RWPE2 (cell line): ENCODE measurements around the gene ENO3.

Experiments used
- ATAC-seq: fragments of 200-7000 bp; cut with Tn5 transposase; 3 replicates; pipeline ENCODE4 v1.9.1; 2021; ENCODE audit warnings: low read depth
- DNase-seq: peaks from one replicate; pipeline ENCODE4 v3.0.0-alpha.2; 2020; ENCODE audit warnings: low spot score
- H3K27ac ChIP-seq: fragments of 450-650 bp; 2 replicates; pipeline ENCODE4 v1.5.1; 2017; ENCODE audit warnings: mild to moderate bottlenecking; ENCODE audit not compliant: poor library complexity, severe bottlenecking
- H3K27me3 ChIP-seq: fragments of 250-450 bp; sonication (Bioruptor Pico); 2 replicates; pipeline ENCODE4 v1.5.1; 2021; ENCODE audit warnings: mild to moderate bottlenecking, moderate library complexity; ENCODE audit not compliant: insufficient read depth, poor library complexity, severe bottlenecking
- H3K36me3 ChIP-seq: fragments of 250-450 bp; sonication (Bioruptor Pico); 2 replicates; pipeline ENCODE4 v1.5.1; 2020; ENCODE audit warnings: low read depth, mild to moderate bottlenecking, moderate library complexity
- H3K4me1 ChIP-seq: fragments of 250-450 bp; sonication (Bioruptor Pico); 2 replicates; pipeline ENCODE4 v1.5.1; 2021; ENCODE audit warnings: mild to moderate bottlenecking, moderate library complexity; ENCODE audit not compliant: insufficient read depth, poor library complexity, severe bottlenecking
- H3K4me3 ChIP-seq: fragments of 250-450 bp; sonication (Bioruptor Pico); 2 replicates; pipeline ENCODE4 v1.5.1; 2021; ENCODE audit warnings: mild to moderate bottlenecking, moderate library complexity; ENCODE audit not compliant: severe bottlenecking
- H3K9me3 ChIP-seq: fragments of 250-450 bp; sonication (Bioruptor Pico); 2 replicates; pipeline ENCODE4 v1.5.1; 2021; ENCODE audit warnings: mild to moderate bottlenecking, moderate library complexity; ENCODE audit not compliant: severe bottlenecking
- TF ChIP-seq, protein P1 (sequence below): fragments of 450-650 bp; IDR thresholded peaks from one replicate; pipeline ENCODE4 v1.5.1; 2017; ENCODE audit warnings: mild to moderate bottlenecking, moderate library complexity; ENCODE audit not compliant: poor library complexity, severe bottlenecking

The ENO3 gene

DNA sequence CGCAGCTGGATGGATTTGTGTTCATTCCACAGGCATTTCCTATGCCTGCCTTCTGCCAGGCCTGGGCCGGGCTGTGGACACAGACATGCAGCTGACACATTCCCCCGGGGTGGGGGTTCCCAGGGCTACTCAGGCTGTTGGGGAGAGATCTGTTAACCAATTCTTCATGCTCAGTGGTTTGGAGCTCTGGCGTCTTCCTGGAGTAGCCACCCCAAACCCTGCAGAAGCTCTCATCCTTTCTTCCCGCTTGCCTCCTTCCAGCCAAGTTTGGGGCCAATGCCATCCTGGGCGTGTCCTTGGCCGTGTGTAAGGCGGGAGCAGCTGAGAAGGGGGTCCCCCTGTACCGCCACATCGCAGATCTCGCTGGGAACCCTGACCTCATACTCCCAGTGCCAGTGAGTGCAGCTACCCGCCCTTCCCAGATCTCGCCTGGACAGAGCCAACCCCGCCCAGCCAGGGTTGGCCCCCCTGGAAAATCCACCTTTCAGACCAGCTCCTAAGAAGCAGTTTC is 2.6 kb downstream of the ENO3 start:
- Histone ChIP-seq H3K27me3 (no peaks in the 10 kb centered on the region), H3K4me3 (no peak overlapping the region), H3K4me1 (peaks cover 8% of the 10 kb centered on the region), H3K9me3 (no peaks in the 10 kb centered on the region), H3K27ac (no peak overlapping the region), H3K36me3 (no peaks in the 10 kb centered on the region)
- DNase-seq (no peak), ATAC-seq (no peak)
- TF ChIP-seq, protein P1, sequence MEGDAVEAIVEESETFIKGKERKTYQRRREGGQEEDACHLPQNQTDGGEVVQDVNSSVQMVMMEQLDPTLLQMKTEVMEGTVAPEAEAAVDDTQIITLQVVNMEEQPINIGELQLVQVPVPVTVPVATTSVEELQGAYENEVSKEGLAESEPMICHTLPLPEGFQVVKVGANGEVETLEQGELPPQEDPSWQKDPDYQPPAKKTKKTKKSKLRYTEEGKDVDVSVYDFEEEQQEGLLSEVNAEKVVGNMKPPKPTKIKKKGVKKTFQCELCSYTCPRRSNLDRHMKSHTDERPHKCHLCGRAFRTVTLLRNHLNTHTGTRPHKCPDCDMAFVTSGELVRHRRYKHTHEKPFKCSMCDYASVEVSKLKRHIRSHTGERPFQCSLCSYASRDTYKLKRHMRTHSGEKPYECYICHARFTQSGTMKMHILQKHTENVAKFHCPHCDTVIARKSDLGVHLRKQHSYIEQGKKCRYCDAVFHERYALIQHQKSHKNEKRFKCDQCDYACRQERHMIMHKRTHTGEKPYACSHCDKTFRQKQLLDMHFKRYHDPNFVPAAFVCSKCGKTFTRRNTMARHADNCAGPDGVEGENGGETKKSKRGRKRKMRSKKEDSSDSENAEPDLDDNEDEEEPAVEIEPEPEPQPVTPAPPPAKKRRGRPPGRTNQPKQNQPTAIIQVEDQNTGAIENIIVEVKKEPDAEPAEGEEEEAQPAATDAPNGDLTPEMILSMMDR = no peak

DNA sequence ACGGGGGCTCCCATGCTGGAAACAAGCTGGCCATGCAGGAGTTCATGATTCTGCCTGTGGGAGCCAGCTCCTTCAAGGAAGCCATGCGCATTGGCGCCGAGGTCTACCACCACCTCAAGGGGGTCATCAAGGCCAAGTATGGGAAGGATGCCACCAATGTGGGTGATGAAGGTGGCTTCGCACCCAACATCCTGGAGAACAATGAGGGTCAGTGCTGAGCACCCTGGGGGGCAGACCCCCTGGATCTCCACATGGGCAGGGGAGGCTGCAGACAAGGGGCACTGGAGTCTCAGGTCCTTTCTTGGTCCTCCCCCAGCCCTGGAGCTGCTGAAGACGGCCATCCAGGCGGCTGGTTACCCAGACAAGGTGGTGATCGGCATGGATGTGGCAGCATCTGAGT is 4.2 kb downstream of the ENO3 start:
- no peak for ATAC-seq
- TF ChIP-seq, protein P1 = no peak
- no peaks in the 10 kb centered on the region for H3K27me3 ChIP-seq
- peaks cover 8% of the 10 kb centered on the region for H3K4me1 ChIP-seq
- H3K9me3 ChIP-seq = no peaks in the 10 kb centered on the region
- H3K27ac ChIP-seq = no peak overlapping the region
- no peak for DNase-seq
- H3K36me3 ChIP-seq = peaks cover 9% of the 10 kb centered on the region; the same call in 1 of the 2 replicates
- no peak overlapping the region for H3K4me3 ChIP-seq

DNA sequence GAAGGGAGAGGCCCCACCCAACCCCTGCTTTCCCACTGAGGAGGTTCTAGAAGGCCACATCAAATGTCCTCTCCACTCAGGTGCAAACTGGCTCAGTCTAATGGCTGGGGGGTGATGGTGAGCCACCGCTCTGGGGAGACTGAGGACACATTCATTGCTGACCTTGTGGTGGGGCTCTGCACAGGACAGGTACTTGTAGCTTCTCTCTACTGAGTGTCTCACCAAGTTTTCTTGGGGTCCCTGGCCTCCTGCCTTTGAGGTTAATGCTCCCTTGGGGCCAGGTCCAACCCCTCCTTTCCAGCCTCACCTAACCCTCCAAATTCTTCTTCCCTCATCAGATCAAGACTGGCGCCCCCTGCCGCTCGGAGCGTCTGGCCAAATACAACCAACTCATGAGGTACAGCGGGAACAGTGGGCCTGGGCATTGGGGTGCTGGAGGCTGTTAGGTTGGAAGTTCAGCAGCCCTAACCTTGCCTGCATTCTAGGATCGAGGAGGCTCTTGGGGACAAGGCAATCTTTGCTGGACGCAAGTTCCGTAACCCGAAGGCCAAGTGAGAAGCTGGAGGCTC is 5.7 kb downstream of the ENO3 start:
- ATAC-seq (no peak), DNase-seq (no peak)
- Histone ChIP-seq H3K27me3 (no peaks in the 10 kb centered on the region), H3K4me3 (no peak overlapping the region), H3K9me3 (no peaks in the 10 kb centered on the region), H3K27ac (no peak overlapping the region), H3K36me3 (peaks cover 15% of the 10 kb centered on the region; the same call in 1 of the 2 replicates), H3K4me1 (peaks cover 8% of the 10 kb centered on the region)
- TF ChIP-seq, protein P1 = no peak

DNA sequence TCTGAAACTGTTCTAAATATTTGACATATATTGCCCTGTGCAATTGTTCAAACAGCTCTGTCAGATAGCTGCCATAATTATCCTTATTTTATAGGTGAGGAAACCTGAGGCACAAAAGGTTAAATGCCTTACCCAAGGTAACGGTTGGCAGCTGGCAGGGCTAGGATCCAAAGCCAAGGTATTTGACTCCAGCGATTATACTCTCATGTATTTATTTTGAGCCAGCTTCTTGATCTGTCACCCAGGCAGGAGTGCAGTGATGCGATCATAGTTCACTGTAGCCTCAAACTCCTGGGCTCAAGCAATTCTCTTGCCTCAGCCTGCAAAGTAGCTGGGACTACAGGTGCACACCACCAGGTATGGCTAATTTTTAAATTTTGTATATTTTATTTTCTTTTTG is 7.2 kb downstream of the ENO3 start:
- Histone ChIP-seq H3K4me1 (peaks cover 8% of the 10 kb centered on the region), H3K27ac (no peak overlapping the region), H3K4me3 (no peak overlapping the region), H3K36me3 (peaks cover 15% of the 10 kb centered on the region; the same call in 1 of the 2 replicates), H3K27me3 (no peaks in the 10 kb centered on the region), H3K9me3 (no peaks in the 10 kb centered on the region)
- TF ChIP-seq, protein P1 = no peak
- no peak for ATAC-seq
- no peak for DNase-seq

DNA sequence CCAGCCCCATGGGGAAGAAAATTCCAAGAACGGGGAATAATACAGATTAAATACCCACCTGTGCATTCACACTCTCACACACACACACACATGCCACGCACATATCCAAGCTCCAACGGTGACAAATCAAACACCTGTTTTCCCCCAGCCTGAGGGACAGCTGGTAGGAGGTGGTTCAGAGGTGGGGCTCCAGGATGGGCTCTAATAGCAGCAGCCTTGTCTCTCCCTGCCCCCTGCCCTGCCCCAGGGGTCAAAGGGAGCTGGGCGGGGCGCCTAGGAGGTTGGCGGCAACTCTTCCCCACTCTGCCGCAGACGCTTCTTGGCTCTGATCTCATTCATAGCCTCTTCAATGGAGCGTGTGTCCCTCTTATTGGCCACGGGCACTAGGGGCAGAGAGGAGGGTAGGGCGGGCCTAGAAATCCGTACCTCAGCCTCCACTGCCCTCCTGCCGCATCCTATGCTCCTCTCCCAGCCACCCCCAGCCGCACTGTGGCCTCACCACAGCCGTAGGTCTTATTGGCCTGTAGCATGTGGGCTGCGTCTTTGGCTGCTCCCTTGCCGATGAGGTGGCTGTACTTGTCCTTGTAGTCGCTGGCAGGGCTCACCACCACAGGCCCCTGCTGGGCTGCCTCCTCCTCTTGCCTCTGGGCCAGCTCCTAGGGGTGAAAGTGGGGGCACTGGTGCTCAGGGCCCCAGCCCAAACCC is 8.5 kb downstream of the ENO3 start:
- DNase-seq (no peak), ATAC-seq (no peak)
- no peaks in the 10 kb centered on the region for H3K27me3 ChIP-seq
- no peak overlapping the region for H3K4me3 ChIP-seq
- H3K27ac ChIP-seq = no peak overlapping the region
- TF ChIP-seq, protein P1 = no peak
- no peaks in the 10 kb centered on the region for H3K9me3 ChIP-seq
- peaks cover 15% of the 10 kb centered on the region; the same call in 1 of the 2 replicates for H3K36me3 ChIP-seq
- H3K4me1 ChIP-seq = no peaks in the 10 kb centered on the region
